ENCODE results near the gene MTRFR.

DNA sequence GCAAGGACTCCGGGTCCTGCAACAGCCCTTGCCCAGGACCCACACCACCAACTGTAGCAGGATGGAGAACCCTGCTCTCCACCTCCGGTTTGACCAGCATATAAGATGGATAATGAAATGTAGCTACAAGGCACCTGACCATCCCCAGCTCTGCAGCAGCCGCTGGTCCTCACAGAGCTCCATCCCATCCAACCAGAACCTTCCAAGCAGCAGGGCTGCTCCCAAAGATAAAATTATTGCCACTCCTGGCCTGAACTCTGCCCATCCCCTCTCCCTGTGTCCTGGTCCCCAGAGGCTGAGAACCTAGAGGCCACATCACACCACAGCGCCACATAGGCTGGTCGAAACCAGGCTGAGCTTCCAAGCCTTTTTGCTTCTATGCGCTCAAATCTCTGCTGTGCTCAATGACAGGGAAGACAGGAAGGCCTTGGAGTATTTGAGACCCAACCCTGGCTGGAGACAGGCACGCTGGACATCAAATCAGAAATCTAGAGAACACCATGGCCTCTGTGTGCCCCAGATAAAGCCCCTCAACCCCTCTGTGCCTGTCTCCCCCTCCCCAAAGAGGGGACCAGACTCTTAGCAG is 34.2 kb downstream of the MTRFR start:
- TF ChIP-seq, protein P1, sequence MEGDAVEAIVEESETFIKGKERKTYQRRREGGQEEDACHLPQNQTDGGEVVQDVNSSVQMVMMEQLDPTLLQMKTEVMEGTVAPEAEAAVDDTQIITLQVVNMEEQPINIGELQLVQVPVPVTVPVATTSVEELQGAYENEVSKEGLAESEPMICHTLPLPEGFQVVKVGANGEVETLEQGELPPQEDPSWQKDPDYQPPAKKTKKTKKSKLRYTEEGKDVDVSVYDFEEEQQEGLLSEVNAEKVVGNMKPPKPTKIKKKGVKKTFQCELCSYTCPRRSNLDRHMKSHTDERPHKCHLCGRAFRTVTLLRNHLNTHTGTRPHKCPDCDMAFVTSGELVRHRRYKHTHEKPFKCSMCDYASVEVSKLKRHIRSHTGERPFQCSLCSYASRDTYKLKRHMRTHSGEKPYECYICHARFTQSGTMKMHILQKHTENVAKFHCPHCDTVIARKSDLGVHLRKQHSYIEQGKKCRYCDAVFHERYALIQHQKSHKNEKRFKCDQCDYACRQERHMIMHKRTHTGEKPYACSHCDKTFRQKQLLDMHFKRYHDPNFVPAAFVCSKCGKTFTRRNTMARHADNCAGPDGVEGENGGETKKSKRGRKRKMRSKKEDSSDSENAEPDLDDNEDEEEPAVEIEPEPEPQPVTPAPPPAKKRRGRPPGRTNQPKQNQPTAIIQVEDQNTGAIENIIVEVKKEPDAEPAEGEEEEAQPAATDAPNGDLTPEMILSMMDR (conservative IDR thresholded peaks at IDR 0.05) = no peak
- TF ChIP-seq ZFX (IDR thresholded peaks at IDR 0.05) = no peak
